Amniotic stem cell (primary cell): ENCODE data around the gene RNASEL.
A peak's percentile ranks its signal among the peaks of the same experiment; 100 is the strongest.

Experiments used
- DNase-seq: peaks from one replicate; lab custom pipeline; 2025; lab: John Stamatoyannopoulos, UW

Gene RNASEL

GRCh38 chr1:182620924-182621585, 32.0 kb upstream of the RNASEL start:
- DNase-seq = no peak

- no peak for DNase-seq
Measured at GRCh38 chr1:182617734-182618351, 28.8 kb upstream of the RNASEL start.

- DNase-seq = no peak
Measured at GRCh38 chr1:182617014-182617429, 28.0 kb upstream of the RNASEL start.

GRCh38 chr1:182616130-182617013, 27.3 kb upstream of the RNASEL start:
- no peak for DNase-seq

- DNase-seq = no peak
Measured at GRCh38 chr1:182615468-182616129, 26.5 kb upstream of the RNASEL start.

- DNase-seq = peak; percentile 85
Measured at GRCh38 chr1:182614796-182615454, 25.9 kb upstream of the RNASEL start.

- DNase-seq = no peak
Measured at GRCh38 chr1:182611787-182612186, 22.7 kb upstream of the RNASEL start.

- DNase-seq = no peak
Measured at GRCh38 chr1:182611326-182611725, 22.3 kb upstream of the RNASEL start.

GRCh38 chr1:182610606-182611194, 21.6 kb upstream of the RNASEL start:
- DNase-seq = no peak

- no peak for DNase-seq
Measured at GRCh38 chr1:182608845-182609610, 20.0 kb upstream of the RNASEL start.

- DNase-seq = no peak
Measured at GRCh38 chr1:182608236-182608635, 19.2 kb upstream of the RNASEL start.

- no peak for DNase-seq
Measured at GRCh38 chr1:182607566-182607965, 18.5 kb upstream of the RNASEL start.

- DNase-seq = peak; percentile 60
Measured at GRCh38 chr1:182604175-182605164, 15.4 kb upstream of the RNASEL start, which contains the start of gene RGS16. RGS16 (minus strand) TSS chr1:182604389; CDS start chr1:182604259, 130 bp downstream.

- DNase-seq = no peak
Measured at GRCh38 chr1:182603646-182604174, 14.7 kb upstream of the RNASEL start.

- DNase-seq = no peak
Measured at GRCh38 chr1:182602935-182603645, 14.0 kb upstream of the RNASEL start.

GRCh38 chr1:182601913-182602312, 12.9 kb upstream of the RNASEL start:
- DNase-seq = no peak

GRCh38 chr1:182601416-182601786, 12.3 kb upstream of the RNASEL start:
- DNase-seq = peak; percentile 74

GRCh38 chr1:182600745-182601415, 11.8 kb upstream of the RNASEL start:
- DNase-seq = no peak
